GM19025 (cell line): ENCODE data around the gene TMEM254.
"Not testable (repeated sequence)": the region's sequence is repeated elsewhere in the genome, so short reads cannot be mapped to it uniquely, and the experiment has no call there.

ENCODE experiments used
- ATAC-seq: cut with Tn5 transposase; IDR thresholded peaks from one replicate; pipeline ENCODE4 v1.9.1; 2021; ENCODE audit warnings: mild to moderate bottlenecking, low read depth, moderate library complexity; ENCODE audit not compliant: unreplicated experiment

TMEM254 gene

GRCh38 chr10:80072584-80072983, 5.9 kb upstream of the TMEM254 start:
- ATAC-seq = no peak

GRCh38 chr10:80075781-80076180, 2.7 kb upstream of the TMEM254 start:
- no peak for ATAC-seq

DNA sequence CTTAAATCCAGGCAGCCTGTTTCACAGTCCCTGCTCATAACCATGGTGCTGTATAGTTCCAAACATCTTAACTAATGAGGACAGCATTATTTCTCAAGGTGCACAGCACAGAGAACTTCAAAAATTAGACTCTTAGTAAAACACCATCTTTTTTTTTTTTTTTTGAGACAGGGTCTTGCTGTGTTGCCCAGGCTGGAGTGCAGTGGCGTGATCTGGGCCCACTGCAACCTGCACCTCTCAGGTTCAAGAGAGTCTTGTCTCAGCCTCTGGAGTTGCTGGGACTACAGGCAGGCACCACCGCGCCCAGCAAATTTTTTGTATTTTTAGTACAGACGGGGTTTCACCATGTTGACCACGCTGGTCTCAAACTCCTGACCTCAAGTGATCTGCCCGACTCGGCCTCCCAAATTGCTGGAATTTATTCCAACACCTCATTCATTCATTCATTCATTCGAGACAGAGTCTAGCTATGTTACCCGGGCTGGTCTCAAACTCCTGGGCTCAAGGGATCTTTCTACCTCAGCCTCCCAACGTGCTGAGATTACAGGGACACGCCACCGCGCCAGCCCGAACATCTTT, 507 bp upstream of the TMEM254 start:
- no peak for ATAC-seq

DNA sequence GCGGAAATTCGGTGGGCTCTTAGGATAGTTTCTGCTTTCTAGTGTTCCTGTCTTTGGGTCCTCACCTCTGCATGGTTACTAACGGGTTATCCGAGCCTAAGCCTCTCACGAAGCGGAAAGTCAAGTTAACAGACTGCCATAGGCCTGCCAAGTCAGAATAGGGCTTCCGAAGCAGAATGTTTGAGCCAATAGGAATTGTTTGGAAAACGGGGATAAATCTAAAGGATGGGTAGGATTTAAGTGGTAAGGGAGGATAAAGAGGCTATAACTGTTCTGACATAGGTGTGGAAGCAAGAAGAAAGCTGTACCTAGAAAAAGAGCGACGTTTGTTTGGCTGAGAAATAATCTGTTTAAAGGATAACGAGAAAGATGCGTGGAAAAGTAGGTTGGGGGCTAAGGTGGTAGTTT, 851 bp downstream of the TMEM254 start:
- no peak for ATAC-seq

DNA sequence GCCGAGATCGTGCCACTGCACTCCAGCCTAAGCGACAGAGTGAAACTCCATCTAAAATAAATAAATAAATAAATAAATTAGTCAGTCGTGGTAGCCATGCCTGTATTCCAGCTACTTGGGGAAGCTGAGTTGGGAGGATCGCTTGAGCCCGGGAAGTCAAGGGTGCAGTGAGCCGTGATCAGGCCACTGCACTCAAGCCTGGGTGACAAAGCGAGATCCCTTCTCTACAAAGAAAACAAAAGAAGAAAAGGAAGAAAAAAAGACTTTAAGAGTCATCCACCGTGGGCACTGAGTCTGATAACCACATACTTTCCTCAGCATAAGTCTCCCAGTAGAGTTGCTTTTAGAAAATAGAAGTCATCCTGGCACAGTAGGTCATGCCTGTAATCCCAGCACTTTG, 2.6 kb downstream of the TMEM254 start:
- ATAC-seq = no peak

GRCh38 chr10:80081801-80082750, 3.6 kb downstream of the TMEM254 start:
- no peak for ATAC-seq

- ATAC-seq = no peak
Observed at GRCh38 chr10:80090121-80090520, 11.7 kb downstream of the TMEM254 start.

GRCh38 chr10:80094231-80094630, 15.8 kb downstream of the TMEM254 start:
- ATAC-seq = no peak

- not testable (repeated sequence) for ATAC-seq
Observed at GRCh38 chr10:80098272-80098671, 19.8 kb downstream of the TMEM254 start.

DNA sequence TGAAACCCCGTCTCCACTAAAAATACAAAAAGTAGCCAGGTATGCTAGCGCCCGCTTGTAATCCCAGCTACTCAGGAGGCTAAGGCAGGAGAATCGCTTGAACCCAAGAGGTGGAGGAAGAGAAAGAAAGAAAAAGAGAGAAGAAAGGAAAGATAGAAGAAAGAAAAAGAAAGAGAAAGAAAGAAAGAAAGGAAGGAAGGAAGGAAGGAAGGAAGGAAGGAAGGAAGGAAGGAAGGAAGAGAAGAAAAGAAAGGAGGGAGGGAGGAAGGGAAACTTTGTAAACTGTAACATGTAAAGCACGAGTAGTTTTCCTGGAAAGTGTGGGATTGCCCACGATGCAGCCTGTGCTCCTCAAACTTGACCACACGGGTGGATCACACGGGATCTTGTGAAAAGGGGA, 20.8 kb downstream of the TMEM254 start:
- ATAC-seq = not testable (repeated sequence)

DNA sequence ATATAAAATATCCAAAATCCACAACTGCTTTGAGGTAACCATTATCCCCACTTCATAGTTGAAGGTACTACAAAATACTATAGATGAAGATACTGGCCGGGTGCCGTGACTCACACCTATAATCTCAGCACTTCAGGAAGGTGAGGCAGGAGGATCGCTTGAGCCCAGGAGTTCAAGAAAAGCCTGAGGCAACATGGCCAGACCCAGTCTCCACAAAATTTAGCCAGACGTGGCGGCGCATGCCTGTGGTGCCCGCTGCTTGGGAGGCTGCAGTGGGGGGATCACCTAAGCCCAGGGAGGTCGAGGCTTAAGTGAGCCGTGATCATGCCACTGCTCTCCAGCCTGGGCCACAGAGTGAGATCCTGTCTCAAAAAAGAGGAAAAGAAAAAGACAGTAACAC, 21.7 kb downstream of the TMEM254 start:
- no peak for ATAC-seq

DNA sequence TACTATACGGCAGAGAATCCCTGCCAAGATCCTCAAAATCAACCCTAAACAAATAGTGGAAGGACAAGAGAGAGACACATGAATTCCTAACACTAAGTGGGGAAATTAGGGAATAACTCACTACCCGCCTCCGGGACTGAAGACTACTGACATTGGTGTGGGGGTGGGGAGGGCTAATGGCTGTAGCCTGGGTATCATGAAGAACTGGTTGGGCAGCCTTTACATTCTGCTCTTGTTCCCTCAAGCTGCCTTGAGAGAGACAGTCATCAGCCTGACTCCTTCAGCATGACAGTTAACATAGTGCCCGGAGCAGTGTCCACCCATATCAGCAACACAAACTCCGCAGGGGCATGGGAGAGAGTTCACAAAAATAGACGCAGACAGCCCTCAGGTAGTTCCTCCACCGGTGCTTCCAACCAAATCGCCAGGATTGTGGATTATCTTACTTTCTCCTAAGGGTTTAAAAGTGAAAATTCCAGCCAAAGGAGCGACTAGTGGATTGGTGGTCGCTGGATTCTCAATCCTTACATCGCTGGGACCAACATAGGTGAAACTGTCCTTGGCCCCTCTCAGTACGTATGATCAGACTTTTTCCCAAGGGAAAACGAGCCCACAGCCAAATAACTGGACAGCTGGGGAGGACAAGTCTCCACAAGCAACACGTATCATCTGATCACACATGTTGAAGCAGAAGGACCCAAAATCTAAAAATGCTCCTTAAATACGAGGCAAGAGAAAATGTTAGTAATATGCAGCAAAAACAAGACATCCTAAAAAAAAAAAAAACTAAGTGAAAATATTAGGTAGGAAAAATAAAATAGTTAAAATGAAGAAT, 22.6 kb downstream of the TMEM254 start:
- no peak for ATAC-seq

GRCh38 chr10:80104066-80104926, 25.8 kb downstream of the TMEM254 start:
- ATAC-seq = no peak

DNA sequence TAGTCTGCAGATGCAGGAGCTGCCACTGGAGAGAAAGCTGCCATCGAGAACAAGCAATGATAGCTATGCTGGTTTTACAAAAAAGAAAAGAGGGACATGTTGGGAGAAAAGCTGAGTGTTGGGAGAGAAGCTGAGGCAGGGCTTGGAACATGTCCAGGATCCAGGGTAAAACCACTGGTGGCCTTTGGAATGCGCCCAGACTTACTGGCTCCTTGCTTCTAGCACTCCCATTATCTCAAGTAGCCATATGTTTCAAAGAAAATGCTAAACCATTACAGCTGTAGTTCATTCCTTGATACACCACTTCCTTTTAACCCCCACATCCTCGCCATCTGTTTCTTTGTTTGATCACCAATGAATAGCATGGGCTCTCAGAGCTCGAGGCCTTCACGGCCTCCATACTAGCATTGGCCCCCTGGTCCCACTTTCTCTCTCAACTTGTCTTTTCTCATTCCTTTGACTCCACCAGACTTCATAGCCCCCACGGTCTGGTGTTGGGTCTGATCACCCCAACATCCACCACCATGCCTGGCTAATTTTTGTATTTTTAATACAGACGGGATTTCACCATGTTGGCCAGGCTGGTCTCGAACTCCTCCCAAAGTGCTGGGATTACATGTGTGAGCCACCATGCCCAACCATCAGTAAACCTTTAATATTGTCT, 30.2 kb downstream of the TMEM254 start:
- no peak for ATAC-seq

- ATAC-seq = no peak
Observed at GRCh38 chr10:80110986-80111385, 32.5 kb downstream of the TMEM254 start.

- no peak for ATAC-seq
Observed at GRCh38 chr10:80118669-80119068, 40.2 kb downstream of the TMEM254 start.

DNA sequence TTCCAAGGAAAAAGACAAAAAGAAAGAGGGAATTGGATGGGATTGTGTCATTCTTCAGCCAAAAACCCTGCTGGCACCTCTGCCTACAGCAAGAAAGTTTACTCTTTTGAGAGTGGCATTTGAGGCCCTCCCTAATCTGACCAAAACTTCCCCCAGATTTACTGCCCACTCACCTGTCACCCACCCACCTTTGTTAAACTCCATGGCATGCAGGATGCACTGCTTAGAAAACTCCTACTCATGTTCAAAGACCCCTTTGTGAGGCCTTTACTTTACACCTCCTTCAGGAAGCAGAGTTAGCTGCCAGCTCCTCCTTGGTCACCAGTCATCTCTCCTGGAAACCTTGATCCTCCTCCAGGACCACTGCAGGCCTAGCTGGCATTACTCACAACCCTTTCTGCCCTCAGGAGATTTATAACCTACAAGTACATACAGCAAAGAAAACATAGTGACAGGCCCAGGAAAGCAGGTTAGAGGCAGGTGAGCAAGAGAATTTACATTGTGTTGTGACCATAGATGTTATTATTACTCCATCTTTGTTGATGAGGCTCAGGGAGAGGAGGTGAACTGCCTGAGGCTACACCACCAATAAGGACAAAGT, 43.7 kb downstream of the TMEM254 start:
- ATAC-seq = no peak

DNA sequence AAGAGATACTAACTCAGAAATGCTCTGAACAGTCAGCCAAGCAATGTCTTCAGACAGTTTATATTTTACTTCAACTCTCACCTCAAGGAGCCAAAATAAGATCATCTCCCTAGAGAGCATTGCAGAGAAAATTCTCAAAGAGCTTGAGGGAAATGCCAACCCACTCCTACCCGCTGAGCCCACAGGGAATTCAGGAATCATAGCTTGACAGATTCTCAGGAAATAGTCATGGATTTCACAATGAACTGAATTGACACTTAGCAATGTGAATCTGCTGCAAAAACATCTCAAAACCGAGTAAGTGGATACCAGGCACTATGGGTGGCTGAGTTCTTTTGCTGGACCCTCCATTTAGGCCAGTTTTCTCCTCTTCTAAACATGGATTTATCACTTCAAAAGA, 44.3 kb downstream of the TMEM254 start:
- ATAC-seq = no peak

- no peak for ATAC-seq
Observed at GRCh38 chr10:80126876-80127275, 48.4 kb downstream of the TMEM254 start.
